Stimulated activated CD4-positive, alpha-beta T cell treated with anti-CD3 and anti-CD28 coated beads, TNF-alpha, amount 100 ng/mL, for 1 hour (primary cell): ENCODE results near the gene DOCK1.

Source experiments
- DNase-seq, 3 donors: peaks; one replicate each; pipeline ENCODE4 v3.0.0-alpha.2; 2020; ENCODE audit warnings: low read depth in 3 of 3, low spot score in 1 of 3

The DOCK1 gene

GRCh38 chr10:127376071-127376470 lies 470.8 kb downstream of the DOCK1 start:
- DNase-seq: no peak

- no peak for DNase-seq
Observed at GRCh38 chr10:127378628-127379027, 473.4 kb downstream of the DOCK1 start.

- DNase-seq: no peak
Observed at GRCh38 chr10:127384532-127384931, 479.3 kb downstream of the DOCK1 start.

- DNase-seq: no peak
Observed at GRCh38 chr10:127385066-127385465, 479.8 kb downstream of the DOCK1 start.

- no peak for DNase-seq
Observed at GRCh38 chr10:127386606-127387327, 481.5 kb downstream of the DOCK1 start.

- no peak for DNase-seq
Observed at GRCh38 chr10:127391875-127392274, 486.6 kb downstream of the DOCK1 start.

- no peak for DNase-seq
Observed at GRCh38 chr10:127392351-127393235, 487.4 kb downstream of the DOCK1 start.

GRCh38 chr10:127398140-127398970 lies 493.1 kb downstream of the DOCK1 start:
- DNase-seq: no peak

- no peak for DNase-seq
Observed at GRCh38 chr10:127398971-127399365, 493.7 kb downstream of the DOCK1 start.

GRCh38 chr10:127399668-127400067 lies 494.4 kb downstream of the DOCK1 start:
- DNase-seq: no peak

- DNase-seq: no peak
Observed at GRCh38 chr10:127400216-127400615, 495.0 kb downstream of the DOCK1 start.

GRCh38 chr10:127402596-127403409 lies 497.6 kb downstream of the DOCK1 start:
- no peak for DNase-seq

- no peak for DNase-seq
Observed at GRCh38 chr10:127405221-127405620, 500.0 kb downstream of the DOCK1 start.

GRCh38 chr10:127406018-127406550 lies 500.9 kb downstream of the DOCK1 start:
- DNase-seq: no peak

- DNase-seq: no peak
Observed at GRCh38 chr10:127407551-127407950, 502.3 kb downstream of the DOCK1 start.

- DNase-seq: no peak
Observed at GRCh38 chr10:127408112-127408710, 503.0 kb downstream of the DOCK1 start.

- DNase-seq: no peak
Observed at GRCh38 chr10:127408733-127409132, 503.5 kb downstream of the DOCK1 start.

GRCh38 chr10:127410030-127410429 lies 504.8 kb downstream of the DOCK1 start:
- DNase-seq: no peak

GRCh38 chr10:127411062-127411461 lies 505.8 kb downstream of the DOCK1 start:
- no peak for DNase-seq

GRCh38 chr10:127413326-127413725 lies 508.1 kb downstream of the DOCK1 start:
- no peak for DNase-seq
